ENCODE measurements around the gene LGALS1.

The LGALS1 gene

DNA sequence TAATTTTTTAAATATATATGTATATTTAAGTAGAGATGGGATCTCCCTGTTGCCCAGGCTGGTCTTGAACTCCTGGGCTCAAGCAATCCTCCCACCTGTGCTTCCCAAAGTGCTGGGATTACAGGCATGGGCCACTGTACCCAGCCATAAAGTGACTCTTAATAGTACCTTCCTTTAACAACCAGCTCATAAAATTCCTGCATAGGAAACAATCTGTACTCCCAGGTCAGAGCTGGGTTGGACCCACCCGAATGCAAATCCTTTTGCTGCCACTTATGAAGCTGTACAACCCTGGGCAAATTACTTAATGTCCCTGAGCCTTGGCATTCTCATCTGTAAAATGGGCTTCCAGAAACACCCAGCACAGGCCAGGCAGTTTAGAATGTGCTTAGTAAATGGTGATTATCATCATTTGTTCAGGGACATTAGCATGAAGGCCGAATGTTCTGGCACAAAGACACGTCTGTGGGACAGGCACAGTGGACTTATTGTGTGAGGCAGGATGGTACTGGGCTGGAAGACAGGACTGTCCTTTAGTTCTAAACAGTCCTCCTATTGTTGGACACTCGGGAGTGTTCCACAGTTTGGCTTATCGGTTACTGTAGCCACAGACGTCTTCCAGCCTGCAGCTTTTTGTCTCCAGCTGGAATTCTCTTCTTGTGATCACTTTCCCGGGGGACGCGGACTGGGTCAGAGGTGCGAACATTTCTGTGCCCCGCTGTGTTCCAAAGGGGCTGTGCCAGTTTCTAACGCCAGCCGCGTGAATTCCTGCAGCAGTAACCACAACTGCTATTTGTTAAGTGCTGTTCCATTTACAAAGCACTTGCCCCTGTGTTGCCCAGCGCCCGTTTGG, 11.0 kb upstream of the LGALS1 start:
- no peak for FAIRE-seq

DNA sequence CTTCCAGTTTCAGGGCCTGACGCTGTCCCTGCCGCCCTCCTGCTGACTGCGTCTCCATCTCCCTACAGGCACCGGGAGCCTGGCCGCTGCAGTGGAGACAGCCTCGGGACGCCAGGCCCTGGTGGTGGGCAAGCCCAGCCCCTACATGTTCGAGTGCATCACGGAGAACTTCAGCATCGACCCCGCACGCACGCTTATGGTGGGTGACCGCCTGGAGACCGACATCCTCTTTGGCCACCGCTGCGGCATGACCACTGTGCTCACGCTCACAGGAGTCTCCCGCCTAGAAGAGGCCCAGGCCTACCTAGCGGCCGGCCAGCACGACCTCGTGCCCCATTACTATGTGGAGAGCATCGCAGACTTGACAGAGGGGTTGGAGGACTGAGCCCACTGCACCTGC, 9.9 kb upstream of the LGALS1 start:
- FAIRE-seq = no peak

DNA sequence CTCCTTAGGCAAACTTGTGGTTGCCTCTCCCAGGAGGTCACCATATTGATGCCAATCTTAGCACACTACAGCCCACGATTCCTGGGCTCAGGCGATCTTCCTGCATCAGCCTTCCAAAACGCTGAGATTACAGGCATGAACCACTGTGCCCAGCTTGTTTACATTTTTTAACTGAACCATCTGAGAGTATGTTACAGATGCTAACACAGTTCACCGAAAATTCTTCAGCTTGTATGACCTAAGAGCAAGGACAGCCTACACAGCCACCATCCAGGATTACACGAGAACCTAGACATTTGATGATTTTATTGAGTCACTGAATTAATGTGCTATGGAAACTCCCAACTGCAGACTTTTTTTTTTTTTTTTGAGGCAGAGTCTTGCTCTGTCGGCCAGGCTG, 5.8 kb upstream of the LGALS1 start:
- no peak for FAIRE-seq

DNA sequence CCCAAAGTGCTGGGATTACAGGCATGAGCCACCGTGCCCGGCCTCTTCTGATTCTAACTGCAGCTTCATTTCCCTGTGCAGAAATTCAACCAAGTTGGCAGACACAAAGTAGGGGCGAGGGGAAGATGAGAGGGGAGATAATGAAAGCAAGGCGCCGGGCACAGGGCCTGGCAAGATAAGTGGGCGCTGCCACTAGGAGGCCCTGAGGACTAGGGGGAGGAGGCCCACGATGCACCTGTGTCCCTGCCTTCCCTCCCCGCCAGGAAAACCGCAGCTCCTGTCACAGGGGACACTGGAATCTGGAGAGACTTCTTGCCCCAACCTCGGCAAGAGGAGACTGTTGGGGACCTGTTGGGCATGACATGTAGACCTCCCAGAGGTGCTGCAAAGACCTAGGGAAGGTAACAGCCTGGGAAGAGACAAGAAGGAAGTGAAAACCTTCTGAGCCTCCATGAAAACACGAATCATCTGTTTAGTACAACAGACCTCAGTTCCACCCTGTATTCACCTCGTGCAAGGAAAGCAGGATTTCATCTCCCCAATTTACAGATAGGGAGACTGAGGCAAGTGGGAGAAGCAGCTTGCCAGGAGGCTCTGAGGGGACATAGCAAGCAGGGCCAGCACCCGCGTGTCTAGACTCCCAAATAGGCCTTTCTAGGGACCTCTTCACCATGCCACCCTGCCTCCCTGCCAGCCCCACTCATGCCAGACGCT, 3.1 kb upstream of the LGALS1 start:
- FAIRE-seq = no peak

DNA sequence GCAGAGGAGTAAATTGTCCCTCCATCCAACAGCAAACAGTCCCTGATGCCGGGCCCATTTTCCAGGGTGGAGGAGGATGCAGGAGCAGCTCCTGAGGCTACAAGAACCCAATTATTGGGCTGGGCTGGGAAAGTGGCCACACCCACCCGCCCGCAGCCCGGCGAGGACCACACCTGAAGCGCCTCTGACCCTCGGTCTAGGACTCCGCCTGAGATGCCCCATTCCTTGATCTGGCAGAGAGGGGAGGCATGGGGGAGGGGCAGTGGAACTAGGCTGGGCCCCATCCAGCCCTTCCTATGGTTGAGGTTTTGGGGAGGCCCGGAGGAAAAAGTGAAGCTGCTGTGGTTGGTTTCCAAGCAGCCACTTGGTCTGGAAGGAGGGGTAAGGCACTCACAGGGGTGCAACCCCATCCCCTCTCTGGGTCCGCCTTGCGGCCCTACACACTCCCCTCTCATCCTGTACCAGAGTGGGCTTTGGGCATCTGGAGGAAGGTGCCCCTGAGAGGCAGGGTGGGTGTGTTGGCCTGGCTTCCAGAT, 2.4 kb upstream of the LGALS1 start:
- FAIRE-seq = no peak

DNA sequence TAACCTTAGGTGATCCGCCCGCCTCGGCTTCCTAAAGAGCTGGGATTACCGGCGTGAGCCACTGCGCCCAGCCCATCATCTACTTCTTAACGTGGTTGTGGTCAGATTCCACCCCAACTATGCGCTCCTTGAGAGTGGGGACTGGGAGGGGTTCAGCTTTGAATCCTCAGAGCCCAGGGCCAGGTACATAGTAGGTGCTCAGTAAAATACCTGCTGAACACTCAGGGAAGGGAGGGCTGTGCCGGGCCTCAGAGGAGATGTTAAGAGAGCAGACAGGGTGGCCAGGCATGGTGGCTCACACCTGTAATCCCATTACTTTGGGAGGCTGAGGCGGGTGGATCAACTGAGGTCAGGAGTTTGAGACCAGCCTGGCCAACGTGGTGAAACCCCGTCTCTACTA, 1.2 kb upstream of the LGALS1 start:
- no peak for FAIRE-seq

DNA sequence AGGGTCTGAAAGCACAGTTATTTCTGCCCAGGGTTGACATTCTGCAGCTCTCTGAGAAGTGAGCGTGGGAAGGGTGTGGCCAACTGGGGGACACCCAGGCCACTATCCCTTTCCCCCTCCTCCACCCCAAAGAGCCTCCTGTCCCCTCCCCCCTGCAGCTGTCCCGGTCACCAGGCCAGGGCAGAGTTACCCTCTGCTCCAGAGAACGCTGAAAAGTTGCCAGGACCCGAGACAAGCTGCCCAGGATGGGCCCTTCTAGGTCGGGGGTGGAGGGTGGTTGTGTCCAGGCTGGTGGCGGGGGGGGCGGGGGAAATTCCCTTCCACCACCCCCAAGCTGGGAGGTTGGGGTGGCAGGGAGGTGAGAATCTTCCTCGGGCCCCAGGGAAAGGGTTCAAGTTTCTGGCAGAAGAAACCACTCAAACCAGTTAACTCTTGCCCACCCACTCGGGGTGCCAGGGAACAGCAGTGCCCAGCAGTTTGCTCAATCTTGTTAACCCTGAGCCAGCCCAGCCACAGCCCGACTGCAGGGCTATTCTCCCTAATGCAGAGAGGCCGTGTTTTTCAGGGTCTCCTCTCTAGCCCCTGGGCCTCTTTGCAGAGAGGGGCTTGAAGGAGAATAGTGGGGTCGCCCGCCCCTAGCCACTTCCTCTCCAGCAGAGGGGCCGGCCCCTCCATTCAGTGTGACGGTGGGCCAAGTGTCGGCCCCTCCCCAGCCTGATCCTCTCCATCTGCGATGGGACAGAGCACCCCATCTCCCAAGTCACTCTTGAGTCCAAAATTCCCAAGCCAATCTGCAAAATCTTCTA, 697 bp downstream of the LGALS1 start:
- FAIRE-seq = no peak

DNA sequence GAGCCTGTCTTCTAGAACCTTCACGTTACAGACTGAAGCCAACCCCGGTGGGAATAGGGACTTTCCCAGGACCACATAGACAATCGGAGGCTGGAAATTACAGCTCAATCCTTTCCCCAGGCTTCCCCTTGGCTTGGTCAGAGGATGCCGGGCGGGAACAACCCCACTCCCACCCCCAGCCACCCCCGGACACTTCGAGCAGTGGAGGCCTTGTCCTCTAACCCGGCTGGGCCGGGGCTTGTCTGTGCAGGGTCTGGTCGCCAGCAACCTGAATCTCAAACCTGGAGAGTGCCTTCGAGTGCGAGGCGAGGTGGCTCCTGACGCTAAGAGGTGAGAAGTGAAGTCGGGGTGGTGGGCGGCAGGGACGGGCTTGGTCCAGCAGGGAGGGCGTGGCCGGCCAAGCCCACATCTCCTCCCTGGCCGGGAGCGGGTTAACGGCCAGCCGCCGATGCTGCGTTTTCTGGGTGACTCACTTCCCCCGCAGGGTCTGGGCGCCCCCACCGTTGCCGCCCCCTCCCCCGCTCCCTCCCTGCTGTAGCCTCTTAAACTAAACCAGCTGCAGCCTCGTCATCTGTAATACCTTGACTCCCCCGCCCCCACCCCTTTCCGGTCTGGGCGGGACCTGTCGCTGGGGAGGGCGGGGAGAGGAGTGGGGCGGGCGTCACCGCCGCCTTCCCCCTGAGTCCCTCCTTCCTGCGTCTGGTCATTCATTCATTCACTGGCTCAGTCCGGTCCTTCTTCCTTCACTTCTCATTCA, 1.5 kb downstream of the LGALS1 start:
- FAIRE-seq = no peak

DNA sequence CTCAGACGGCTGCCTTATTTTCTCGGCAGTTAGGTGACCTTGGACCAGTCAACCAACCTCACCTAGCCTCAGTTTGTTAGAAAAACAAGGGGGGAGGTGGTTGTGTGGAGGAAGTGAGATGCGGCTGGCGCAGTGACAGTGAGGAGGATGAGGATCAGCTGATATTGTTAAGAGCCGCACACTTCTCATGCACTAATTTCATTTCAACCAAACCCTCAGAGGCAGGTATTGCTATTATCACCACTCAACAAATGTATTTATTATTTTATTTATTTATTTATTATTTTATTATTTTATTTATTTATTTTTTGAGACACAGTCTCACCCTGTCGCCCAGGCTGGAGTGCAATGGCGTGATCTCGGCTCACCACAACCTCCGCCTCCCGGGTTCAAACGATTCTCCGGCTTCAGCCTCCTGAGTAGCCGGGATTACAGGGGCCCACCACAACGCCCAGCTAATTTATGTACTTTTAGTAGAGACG, 2.1 kb downstream of the LGALS1 start:
- no peak for FAIRE-seq

DNA sequence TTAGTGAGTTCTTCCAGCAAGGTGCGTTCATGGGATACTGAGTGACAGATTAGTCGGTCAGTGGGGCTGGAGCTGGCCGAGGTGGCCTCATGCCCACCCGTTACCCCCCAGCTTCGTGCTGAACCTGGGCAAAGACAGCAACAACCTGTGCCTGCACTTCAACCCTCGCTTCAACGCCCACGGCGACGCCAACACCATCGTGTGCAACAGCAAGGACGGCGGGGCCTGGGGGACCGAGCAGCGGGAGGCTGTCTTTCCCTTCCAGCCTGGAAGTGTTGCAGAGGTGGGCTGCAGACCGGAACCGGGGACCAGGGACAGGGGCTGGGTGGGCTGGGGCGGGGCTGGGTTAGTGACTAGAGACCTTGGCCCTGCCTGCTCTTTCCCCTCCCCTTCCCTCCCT, 2.9 kb downstream of the LGALS1 start:
- FAIRE-seq = no peak

DNA sequence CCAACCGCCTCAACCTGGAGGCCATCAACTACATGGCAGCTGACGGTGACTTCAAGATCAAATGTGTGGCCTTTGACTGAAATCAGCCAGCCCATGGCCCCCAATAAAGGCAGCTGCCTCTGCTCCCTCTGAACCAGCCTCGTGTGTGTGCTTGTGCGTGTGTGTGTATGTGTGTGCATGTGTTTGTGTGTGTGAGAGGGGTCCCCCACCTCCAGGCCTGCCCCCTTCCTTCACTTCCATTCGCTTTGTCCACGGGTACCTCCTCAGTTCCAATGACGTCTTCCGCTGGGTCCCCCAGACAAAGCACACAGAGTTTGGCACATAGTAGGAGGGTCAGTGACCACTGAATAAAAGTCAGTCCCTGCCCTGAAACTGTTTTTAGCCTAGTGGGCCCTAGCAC, 4.2 kb downstream of the LGALS1 start:
- FAIRE-seq = no peak

DNA sequence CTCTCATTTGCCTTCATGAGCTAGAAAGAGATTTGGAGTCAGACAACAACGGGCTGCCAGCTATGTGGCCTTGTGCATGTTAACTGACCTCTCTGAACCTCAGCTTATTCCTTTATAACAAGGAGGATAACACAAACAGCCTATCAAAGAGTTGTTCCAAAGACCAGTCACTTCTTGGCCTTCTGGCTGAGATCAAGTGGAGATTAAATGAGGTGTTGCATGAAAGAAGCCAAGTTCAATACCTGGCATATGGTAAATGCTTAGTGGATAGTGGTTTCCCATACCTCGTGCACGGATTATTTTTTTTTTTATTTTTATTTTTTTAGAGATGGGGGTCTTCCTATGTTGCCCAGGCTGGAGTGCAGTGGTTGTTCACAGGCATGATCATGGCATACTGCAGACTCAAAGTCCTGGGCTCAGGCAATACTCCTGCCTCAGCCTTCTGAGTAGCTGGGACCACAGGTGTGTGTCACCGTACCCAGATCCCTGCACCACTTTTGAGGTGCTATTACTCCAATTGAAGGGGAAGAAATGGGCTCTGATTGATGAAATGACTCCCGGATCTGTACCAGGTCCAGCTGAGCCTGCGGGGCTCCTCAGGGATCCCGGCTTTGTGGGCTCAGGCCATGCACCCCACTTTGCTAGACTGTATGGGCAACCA, 4.9 kb downstream of the LGALS1 start:
- no peak for FAIRE-seq

DNA sequence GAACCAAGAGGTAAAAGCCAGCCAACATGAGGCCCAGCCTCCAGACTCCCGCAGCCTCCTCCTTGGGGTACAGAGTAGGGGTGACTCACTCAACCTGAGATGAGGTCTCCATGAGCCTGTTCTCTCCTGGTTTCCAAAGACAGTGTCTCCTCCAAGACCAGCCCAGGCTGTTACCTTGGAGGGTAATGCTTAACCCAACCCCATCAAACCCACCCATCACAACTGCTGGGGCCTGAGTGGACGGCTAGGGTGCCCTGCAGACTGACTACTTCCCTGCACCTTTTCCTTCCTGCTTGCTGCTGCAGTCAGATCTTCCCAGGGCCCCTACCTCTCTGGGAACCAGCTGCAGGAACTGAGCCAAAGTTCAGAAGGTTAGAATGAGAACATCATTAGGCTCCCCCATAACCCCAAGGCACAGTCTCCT, 5.6 kb downstream of the LGALS1 start:
- FAIRE-seq = no peak

DNA sequence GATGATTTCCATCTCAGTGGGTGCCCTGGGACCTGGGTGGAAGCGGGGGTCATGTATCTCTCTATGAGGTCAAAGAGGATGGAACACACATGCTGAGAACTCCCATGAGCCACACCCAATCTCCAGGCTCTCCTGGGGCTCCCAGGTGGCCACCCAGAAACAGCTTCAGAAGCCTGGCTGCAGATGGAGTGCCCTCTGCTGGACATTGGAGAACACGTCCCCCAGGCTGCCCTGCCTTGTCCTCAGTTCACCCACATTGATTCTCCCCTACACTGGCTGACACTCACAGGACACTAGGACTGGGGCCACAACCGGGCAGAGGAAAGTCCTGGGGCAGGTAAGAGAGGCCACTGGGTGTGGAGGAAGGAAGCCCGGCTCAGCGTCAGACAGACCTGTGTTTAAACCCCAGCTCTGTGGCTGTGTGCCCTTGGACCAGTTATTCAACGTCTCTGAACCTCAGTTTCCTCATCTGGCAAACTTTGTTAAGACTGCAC, 6.2 kb downstream of the LGALS1 start:
- FAIRE-seq = no peak

DNA sequence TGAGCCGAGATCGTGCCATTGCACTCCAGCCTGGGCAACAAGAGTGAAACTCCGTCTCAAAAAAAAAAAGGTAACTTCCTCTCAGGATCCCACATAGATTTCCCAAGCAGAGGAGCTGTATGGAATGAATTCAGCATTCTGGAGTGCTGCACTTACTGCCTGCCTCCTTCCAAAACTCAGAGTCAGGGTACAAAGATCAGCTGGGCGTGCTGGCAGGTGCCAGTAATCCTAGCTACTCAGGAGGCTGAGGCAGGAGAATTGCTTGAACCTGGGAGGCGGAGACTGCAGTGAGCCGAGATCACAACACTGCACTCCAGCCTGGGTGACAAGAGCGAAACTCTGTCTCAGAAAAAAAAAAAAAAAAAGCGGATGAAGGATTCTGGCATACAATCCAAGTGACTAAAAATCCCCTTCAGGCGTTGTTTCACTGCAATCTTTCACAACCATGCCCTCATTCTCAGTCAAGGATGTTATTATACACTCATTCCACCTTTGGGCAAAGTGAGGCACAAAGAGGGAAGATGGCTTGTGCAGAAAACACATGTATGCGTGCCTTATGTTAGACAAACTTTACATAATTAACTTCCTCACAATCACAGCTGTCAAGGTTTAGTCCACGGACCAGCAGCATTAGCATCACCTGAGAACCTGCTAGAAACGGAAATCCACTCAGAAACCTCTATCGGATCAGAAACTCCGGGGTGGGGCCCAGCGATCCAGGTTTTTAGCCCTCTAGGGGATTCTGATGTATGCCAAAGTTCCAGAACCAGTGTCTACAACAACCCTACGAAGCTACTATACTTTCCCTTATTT, 9.6 kb downstream of the LGALS1 start:
- no peak for FAIRE-seq

DNA sequence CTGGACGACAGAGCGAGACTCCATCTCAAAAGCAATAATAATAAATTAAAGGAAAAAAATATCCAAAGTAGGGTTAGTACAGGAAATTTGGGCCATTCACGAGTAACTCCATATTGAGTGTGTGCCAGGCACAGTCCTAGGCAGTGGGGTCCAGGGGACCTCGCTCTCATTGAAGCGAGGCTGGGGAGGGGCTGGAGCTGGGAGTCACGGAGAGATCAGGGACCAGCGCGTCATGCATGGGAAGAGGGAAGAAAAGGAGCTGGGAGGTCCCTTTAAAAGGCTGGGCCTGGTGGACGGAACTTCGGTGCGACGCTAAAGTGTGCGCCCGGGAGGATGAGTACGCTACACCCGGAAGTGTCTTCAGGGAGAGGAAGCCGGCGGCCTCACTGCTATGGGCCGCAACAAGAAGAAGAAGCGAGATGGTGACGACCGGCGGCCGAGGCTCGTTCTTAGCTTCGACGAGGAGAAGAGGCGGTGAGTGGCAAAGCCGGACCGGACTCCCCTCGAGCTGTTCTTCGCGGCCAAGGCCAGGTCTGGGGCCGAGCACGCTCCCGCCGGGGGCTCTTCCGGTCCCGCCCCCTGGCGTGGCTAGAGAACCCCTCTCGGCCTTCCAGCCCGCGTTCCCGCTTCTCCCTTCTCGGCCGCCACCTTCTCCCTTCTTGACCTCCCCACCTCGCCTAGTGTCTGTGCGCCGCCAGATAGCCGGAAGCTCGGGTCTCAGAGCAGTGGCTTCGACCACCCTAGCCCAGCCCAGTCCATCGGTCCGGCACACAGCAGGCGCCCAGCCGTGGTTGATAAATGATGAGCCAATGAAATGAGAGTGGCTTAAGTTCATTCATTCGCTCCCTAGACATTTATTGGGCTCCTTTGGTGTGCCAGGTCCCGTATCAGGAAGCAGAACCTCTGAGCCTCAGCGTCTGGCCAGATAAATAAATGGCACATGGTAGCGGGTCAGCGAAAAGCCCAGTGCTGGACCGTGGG, 10.9 kb downstream of the LGALS1 start, which contains the start of gene NOL12:
TSS of gene NOL12 (plus strand) at position 342 of the 981 bp plus-strand sequence. CDS start at position 392, 50 bp downstream.
- FAIRE-seq = no peak

DNA sequence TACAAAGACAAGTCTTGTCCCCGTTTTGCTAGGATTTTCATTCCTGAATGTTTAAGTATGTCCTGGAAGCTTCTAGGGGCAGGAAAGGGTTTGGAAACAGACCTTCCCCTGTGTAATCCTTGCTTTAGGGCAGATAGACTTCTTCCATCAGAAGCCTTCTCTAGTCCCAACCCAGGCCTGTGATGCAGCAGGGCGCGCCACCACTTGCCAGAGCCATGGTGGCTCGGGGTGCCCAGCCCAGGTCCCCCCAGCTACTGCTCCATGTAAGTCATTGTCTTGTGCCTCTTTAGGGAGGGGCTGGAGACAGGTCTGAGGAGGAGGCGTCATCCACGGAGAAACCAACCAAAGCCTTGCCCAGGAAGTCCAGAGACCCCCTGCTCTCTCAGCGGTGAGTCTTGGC, 15.0 kb downstream of the LGALS1 start:
- no peak for FAIRE-seq

DNA sequence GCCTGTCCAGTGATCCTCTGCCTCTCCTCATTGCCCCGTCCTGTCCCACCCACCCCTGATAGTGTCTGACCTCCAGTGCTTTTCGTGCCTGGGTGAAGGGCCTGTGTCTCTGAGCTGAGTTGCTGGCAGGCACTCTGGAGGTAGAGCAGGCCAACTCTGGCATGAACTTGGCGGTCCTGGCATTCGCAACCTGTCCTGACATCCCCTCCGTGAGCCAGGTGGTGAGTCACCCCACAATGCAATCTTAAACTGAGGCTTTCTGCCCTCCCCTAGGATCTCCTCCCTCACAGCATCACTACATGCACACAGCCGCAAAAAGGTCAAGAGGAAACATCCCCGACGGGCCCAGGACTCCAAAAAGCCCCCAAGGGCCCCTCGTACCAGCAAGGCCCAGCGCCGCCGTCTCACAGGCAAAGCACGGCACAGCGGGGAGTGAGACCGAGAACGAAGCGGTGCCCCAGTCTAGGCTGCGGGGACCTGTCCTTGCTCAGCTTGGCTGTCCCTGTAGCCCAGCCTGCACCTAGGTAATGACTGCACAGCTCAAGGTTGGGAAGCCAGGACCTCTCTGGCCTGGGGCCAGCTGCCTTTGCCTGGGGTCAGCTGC, 15.6 kb downstream of the LGALS1 start:
- FAIRE-seq = no peak
